ENCODE measurements around the gene SART3.

Gene SART3

GRCh38 chr12:108566452-108566851, 5.5 kb upstream of the SART3 start:
- peaks cover 48% of the 10 kb centered on the region for H3K36me3 ChIP-seq
- H3K4me3 ChIP-seq (ENCODE audit: low read depth, low read length), result no peak overlapping the region; the same call in 1 of the 2 replicates
- no peak for TF ChIP-seq CTCF (IDR thresholded peaks at IDR 0.05; ENCODE audit: low read depth, low read length)
- no peaks in the 10 kb centered on the region for H3K9me3 ChIP-seq
- DNase-seq, result no peak
- H3K27me3 ChIP-seq, result no peaks in the 10 kb centered on the region
- H3K4me1 ChIP-seq, result peaks cover 41% of the 10 kb centered on the region

- TF ChIP-seq CTCF (IDR thresholded peaks at IDR 0.05; ENCODE audit: low read depth, low read length), result no peak
- Histone ChIP-seq H3K36me3 (peaks cover 48% of the 10 kb centered on the region), H3K9me3 (no peaks in the 10 kb centered on the region), H3K4me1 (peaks cover 41% of the 10 kb centered on the region), H3K4me3 (ENCODE audit: low read depth, low read length) (peak overlapping the region; percentile 7; the same call in 1 of the 2 replicates), H3K27me3 (no peaks in the 10 kb centered on the region)
- peak; percentile 97 for DNase-seq
Observed at GRCh38 chr12:108565976-108566375, 5.0 kb upstream of the SART3 start.

- DNase-seq, result no peak
- no peaks in the 10 kb centered on the region for H3K27me3 ChIP-seq
- no peaks in the 10 kb centered on the region for H3K9me3 ChIP-seq
- TF ChIP-seq CTCF (IDR thresholded peaks at IDR 0.05; ENCODE audit: low read depth, low read length), result no peak
- H3K36me3 ChIP-seq, result peaks cover 52% of the 10 kb centered on the region
- no peak overlapping the region for H3K4me3 ChIP-seq (ENCODE audit: low read depth, low read length)
- H3K4me1 ChIP-seq, result peaks cover 41% of the 10 kb centered on the region
Observed at GRCh38 chr12:108565146-108565545, 4.2 kb upstream of the SART3 start.

- no peak for TF ChIP-seq CTCF (IDR thresholded peaks at IDR 0.05; ENCODE audit: low read depth, low read length)
- Histone ChIP-seq H3K9me3 (no peaks in the 10 kb centered on the region), H3K36me3 (peaks cover 52% of the 10 kb centered on the region), H3K27me3 (no peaks in the 10 kb centered on the region), H3K4me1 (peaks cover 41% of the 10 kb centered on the region), H3K4me3 (ENCODE audit: low read depth, low read length) (no peak overlapping the region)
- DNase-seq, result peak; percentile 41
Observed at GRCh38 chr12:108564724-108565123, 3.8 kb upstream of the SART3 start.

- no peak for TF ChIP-seq CTCF (IDR thresholded peaks at IDR 0.05; ENCODE audit: low read depth, low read length)
- H3K4me3 ChIP-seq (ENCODE audit: low read depth, low read length), result peak overlapping the region; percentile 96
- peaks cover 43% of the 10 kb centered on the region for H3K36me3 ChIP-seq
- peaks cover 41% of the 10 kb centered on the region for H3K4me1 ChIP-seq
- H3K27me3 ChIP-seq, result no peaks in the 10 kb centered on the region
- H3K9me3 ChIP-seq, result no peaks in the 10 kb centered on the region
- DNase-seq, result no peak
Observed at GRCh38 chr12:108563804-108564151, 2.8 kb upstream of the SART3 start.

GRCh38 chr12:108563136-108563803, 2.3 kb upstream of the SART3 start:
- DNase-seq, result peak; percentile 90
- H3K4me1 ChIP-seq, result peaks cover 41% of the 10 kb centered on the region
- H3K36me3 ChIP-seq, result peaks cover 38% of the 10 kb centered on the region
- peak; percentile 93 for TF ChIP-seq CTCF (IDR thresholded peaks at IDR 0.05; ENCODE audit: low read depth, low read length)
- H3K4me3 ChIP-seq (ENCODE audit: low read depth, low read length), result peak overlapping the region; percentile 96
- H3K9me3 ChIP-seq, result no peaks in the 10 kb centered on the region
- no peaks in the 10 kb centered on the region for H3K27me3 ChIP-seq
